ENCODE data around the gene MYO1B. TPM values are rescaled to one million over a fixed set of nuclear protein-coding genes. Genes with fewer than 3 reads are reported as not detected.

MYO1B gene
- total RNA-seq, 1 experiment from 2014 or later = 43.2 TPM

DNA sequence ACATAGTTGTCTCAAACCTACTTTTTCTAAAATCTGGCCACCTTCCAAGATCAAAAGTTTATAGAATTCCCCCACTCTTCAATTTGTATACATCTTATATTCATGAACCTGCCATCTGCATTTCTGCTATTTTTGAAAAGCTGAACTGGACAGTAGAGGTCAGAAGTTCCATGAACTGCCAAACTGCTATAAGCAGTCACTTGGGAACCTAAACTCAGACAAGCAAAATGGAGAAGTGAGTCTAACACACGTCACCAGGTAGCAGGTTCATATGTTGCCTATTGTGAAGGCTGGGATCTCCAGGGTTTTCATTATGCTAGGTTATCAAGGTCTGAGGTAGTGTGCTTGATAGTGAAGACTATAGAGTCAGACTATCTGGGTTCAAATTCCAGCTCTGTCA, 2.0 kb upstream of the MYO1B start:
- H2BK12ac ChIP-seq (ENCODE audit: insufficient read length, low read depth, low read length) = no peak overlapping the region
- H3K9me3 Mint-ChIP-seq = no peaks in the 10 kb centered on the region; a peak in 1 of 5 replicates
- H3K4me1 Mint-ChIP-seq = peaks cover 21 to 26% of the 10 kb centered on the region in 2 experiments
- no peak for TF ChIP-seq CTCF (conservative IDR thresholded peaks at IDR 0.05)
- peaks cover 12% of the 10 kb centered on the region for H3K23me2 ChIP-seq (ENCODE audit: insufficient read length, low read depth, low read length, poor library complexity, severe bottlenecking)
- no peak overlapping the region for H3K9ac ChIP-seq (ENCODE audit: extremely low read depth, insufficient read length, low read length)
- peaks cover 0 to 1% (median 0%) of the 10 kb centered on the region in 3 experiments; a peak in 2 of 7 replicates for H3K36me3 Mint-ChIP-seq (ENCODE audit: insufficient read depth in 1 of 3, low read depth in 3 of 3)
- H3K14ac ChIP-seq (ENCODE audit: insufficient read depth, low read length) = no peak overlapping the region
- peaks cover 13% of the 10 kb centered on the region; the same call in 1 of the 2 replicates for H3K79me2 ChIP-seq (ENCODE audit: insufficient read depth, low read length)
- no peaks in the 10 kb centered on the region for H3K9me3 ChIP-seq (ENCODE audit: control insufficient read depth, low read depth, low read length)
- no peak overlapping the region for H2AFZ ChIP-seq (ENCODE audit: low read length)
- H3K18ac ChIP-seq (ENCODE audit: insufficient read length, low read depth, low read length) = no peak overlapping the region
- no peak overlapping the region for H3K27ac Mint-ChIP-seq
- H2BK15ac ChIP-seq (ENCODE audit: low read depth, low read length) = no peak overlapping the region
- no peak overlapping the region for H3K23ac ChIP-seq (ENCODE audit: insufficient read length, low read depth, low read length)
- H3K4me1 ChIP-seq (ENCODE audit: insufficient read depth, low read length) = peaks cover 10% of the 10 kb centered on the region; the same call in 1 of the 2 replicates
- no peak overlapping the region for H4K5ac ChIP-seq (ENCODE audit: insufficient read length, low read depth, low read length)
- no peak overlapping the region for H4K91ac ChIP-seq (ENCODE audit: insufficient read length, low read depth, low read length)
- WGBS (ENCODE audit: extremely low coverage, insufficient read length, low lambda C conversion rate) = no CpG with 5 or more reads among the region's 1 CpG
- no peak overlapping the region for H3K27ac ChIP-seq (ENCODE audit: insufficient read length, low read depth, low read length)
- peaks cover 18% of the 10 kb centered on the region for H3K27me3 Mint-ChIP-seq (ENCODE audit: low read depth)
- no peaks in the 10 kb centered on the region for H3K27me3 ChIP-seq (ENCODE audit: insufficient read depth, low read length)
- no peaks in the 10 kb centered on the region for H3K79me1 ChIP-seq (ENCODE audit: insufficient read depth, low read depth, low read length, poor library complexity, severe bottlenecking)
- H4K8ac ChIP-seq (replicated peaks; ENCODE audit: insufficient read length, low read depth, low read length) = no peak overlapping the region
- DNase-seq = no peak
- H4K20me1 ChIP-seq (ENCODE audit: control insufficient read depth, insufficient read depth, insufficient read length) = no peaks in the 10 kb centered on the region
- no peak overlapping the region for H3K56ac ChIP-seq (ENCODE audit: insufficient read length, low read depth, low read length)
- no peak overlapping the region for H2BK120ac ChIP-seq (ENCODE audit: low read depth, low read length, poor library complexity, severe bottlenecking)
- no peak overlapping the region for H3T11ph ChIP-seq (ENCODE audit: low read length)
- no peak overlapping the region for H2BK5ac ChIP-seq (ENCODE audit: insufficient read length, low read length)
- H3K4ac ChIP-seq (ENCODE audit: low read depth, low read length) = no peak overlapping the region
- H3K4me3 Mint-ChIP-seq = no peak overlapping the region
- H3K4me2 ChIP-seq (ENCODE audit: insufficient read depth, insufficient read length, low read length) = no peak overlapping the region
- H2BK20ac ChIP-seq (ENCODE audit: low read depth, low read length, poor library complexity, severe bottlenecking) = no peak overlapping the region
- no peak overlapping the region for H2AK5ac ChIP-seq (ENCODE audit: insufficient read length, low read length)

All from H9 (cell line).